Naive thymus-derived CD4-positive, alpha-beta T cell (primary cell): ENCODE results near the gene FAAH2. TPM values are rescaled to one million over a fixed set of nuclear protein-coding genes. Genes with fewer than 3 reads are reported as not detected.
"Not testable (repeated sequence)": the region's sequence is repeated elsewhere in the genome, so short reads cannot be mapped to it uniquely, and the experiment has no call there.

Experiments
- ATAC-seq: fragments of 150-1000 bp; cut with Tn5 transposase; 2 replicates; pipeline ENCODE4 v1.10.0; 2021; ENCODE audit warnings: mild to moderate bottlenecking, moderate library complexity
- CTCF ChIA-PET: fragments of 350-600 bp; sonication (Branson Sonifier 250); formaldehyde crosslinking; loops from one replicate; lab custom pipeline; 2021; ENCODE audit warnings: antibody characterized with exemption; lab: Charles Lee
- POLR2A ChIA-PET: fragments of 350-600 bp; sonication (Branson Sonifier 250); formaldehyde crosslinking; loops from one replicate; lab custom pipeline; 2021; ENCODE audit warnings: antibody characterized with exemption, inconsistent platforms; lab: Charles Lee
- DNase-seq, 9 donors: peaks; one replicate each; pipeline versions ENCODE4 v3.0.0 to v3.0.0-alpha.2; 2020 to 2022; ENCODE audit warnings: mixed read lengths in 1 of 9
- H3K27ac ChIP-seq: one replicate; pipeline ENCODE4 v1.7.0; 2013; ENCODE audit warnings: mild to moderate bottlenecking, low read depth, low read length, moderate library complexity
- H3K27me3 ChIP-seq, 2 donors: one replicate each; pipeline ENCODE4 v1.7.0; 2013; ENCODE audit warnings: low read length in 2 of 2, mild to moderate bottlenecking in 2 of 2, moderate library complexity in 2 of 2; ENCODE audit not compliant: control insufficient read depth in 2 of 2, insufficient read depth in 2 of 2
- H3K36me3 ChIP-seq, 3 experiments: 1 replicate in 2 of 3; 2 replicates in 1 of 3; pipeline ENCODE4 v1.7.0; 2013; ENCODE audit warnings: low read length in 3 of 3, mild to moderate bottlenecking in 3 of 3, moderate library complexity in 1 of 3; ENCODE audit not compliant: insufficient read depth in 3 of 3, control insufficient read depth in 2 of 3
- H3K4me1 ChIP-seq, 2 donors: one replicate each; pipeline ENCODE4 v1.7.0; 2013; ENCODE audit warnings: low read length in 2 of 2, mild to moderate bottlenecking in 2 of 2, moderate library complexity in 1 of 2; ENCODE audit not compliant: control insufficient read depth in 2 of 2, insufficient read depth in 2 of 2
- H3K4me3 ChIP-seq: 2 replicates; pipeline ENCODE4 v1.7.0; 2013; ENCODE audit warnings: mild to moderate bottlenecking, low read length
- H3K9me3 ChIP-seq, 3 experiments: 1 replicate in 2 of 3; 2 replicates in 1 of 3; pipeline ENCODE4 v1.7.0; 2013; ENCODE audit warnings: low read length in 3 of 3; ENCODE audit not compliant: control insufficient read depth in 2 of 3
- H3K27ac Mint-ChIP-seq, 9 donors: one replicate each; pipeline ENCODE4 v1.8.0; 2020 to 2022; ENCODE audit warnings: mixed read lengths in 9 of 9, mild to moderate bottlenecking in 8 of 9, moderate library complexity in 5 of 9, inconsistent platforms in 2 of 9
- H3K27me3 Mint-ChIP-seq, 5 donors: one replicate each; pipeline ENCODE4 v1.8.0; 2021 to 2022; ENCODE audit warnings: mixed read lengths in 5 of 5, mild to moderate bottlenecking in 1 of 5
- H3K36me3 Mint-ChIP-seq, 5 donors: one replicate each; pipeline ENCODE4 v1.8.0; 2020 to 2022; ENCODE audit warnings: mixed read lengths in 5 of 5, mild to moderate bottlenecking in 3 of 5, inconsistent platforms in 1 of 5
- H3K4me1 Mint-ChIP-seq, 7 donors: one replicate each; pipeline ENCODE4 v1.8.0; 2020 to 2022; ENCODE audit warnings: mixed read lengths in 7 of 7, mild to moderate bottlenecking in 3 of 7, inconsistent platforms in 1 of 7
- H3K4me3 Mint-ChIP-seq, 10 donors: one replicate each; pipeline ENCODE4 v1.8.0; 2020 to 2022; ENCODE audit warnings: mild to moderate bottlenecking in 10 of 10, mixed read lengths in 10 of 10, moderate library complexity in 6 of 10, inconsistent platforms in 2 of 10
- H3K9me3 Mint-ChIP-seq, 11 donors: one replicate each; pipeline ENCODE4 v1.8.0; 2020 to 2022; ENCODE audit warnings: mixed read lengths in 11 of 11, mild to moderate bottlenecking in 4 of 11, inconsistent platforms in 1 of 11, moderate library complexity in 1 of 11
- intact Hi-C, 2 donors: fragments of 100-400 bp; cut with micrococcal nuclease; formaldehyde crosslinking; loops; one replicate each; pipeline ENCODE4 v1.15.1; 2023
- polyA plus RNA-seq, 2 donors: library from polyadenylated mRNA; unstranded; fragments of 300-500 nt; fragmentation: Illumina TruSeq; gene quantifications; one replicate each; pipeline ENCODE4 v1.2.3, GENCODE V29; 2021
- total RNA-seq, 6 experiments: library from RNA in 5 of 6; stranded (reverse) in 5 of 6; gene quantifications; 1 replicate in 5 of 6; 2 replicates in 1 of 6; pipeline ENCODE4 v1.2.3 and lab custom pipeline; 2021 to 2026

Gene FAAH2
- total and polyA plus RNA-seq, 7 experiments from 2014 or later: 7.5 to 16.9 (median 12.0) TPM

DNA sequence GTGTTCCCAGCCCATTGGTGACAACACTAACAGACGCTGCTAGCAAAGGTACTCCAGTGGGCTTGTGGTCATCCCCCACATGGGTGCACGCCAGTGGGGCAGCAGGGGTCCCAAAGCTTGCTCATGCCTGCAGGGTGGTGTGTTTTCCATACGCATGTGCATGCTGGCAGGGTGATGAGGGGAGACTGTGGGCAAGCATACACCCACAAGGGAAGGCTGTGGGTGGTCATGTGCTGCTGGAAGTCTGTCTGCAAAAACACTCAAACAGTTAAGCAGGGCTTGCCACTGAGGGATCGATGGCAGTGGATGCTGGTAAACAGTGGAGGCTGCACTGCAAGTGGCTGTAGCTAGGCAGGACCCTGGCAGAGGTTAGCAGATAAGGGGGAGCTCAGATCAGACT is 79.9 kb downstream of the FAAH2 start:
- peaks cover 0 to 51% (median 23%) of the 10 kb centered on the region in 5 donors for H3K36me3 Mint-ChIP-seq
- CTCF ChIA-PET: no interaction called here

DNA sequence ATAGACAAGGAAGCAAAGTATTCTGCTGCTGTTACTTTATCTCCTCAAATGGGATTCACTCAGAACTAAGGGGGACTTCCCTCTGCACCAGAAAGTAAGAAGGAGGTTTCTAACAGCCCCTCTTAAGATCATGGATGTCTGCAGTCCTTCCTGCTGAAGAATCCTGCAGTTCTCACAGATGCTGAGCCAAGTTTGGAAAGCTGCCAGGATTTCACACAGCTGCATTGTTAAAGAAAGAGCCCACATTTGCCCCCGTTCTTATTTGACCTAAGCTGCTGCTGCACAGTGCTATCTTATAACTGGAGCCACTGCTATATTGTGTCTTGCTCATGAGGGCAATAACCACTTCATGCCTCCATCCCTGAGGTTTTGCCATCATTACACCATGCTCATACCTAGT is 81.1 kb downstream of the FAAH2 start:
- DNase-seq (no peak), ATAC-seq (no peak)
- H3K4me1 Mint-ChIP-seq: peaks cover 0 to 12% (median 6%) of the 10 kb centered on the region in 7 donors
- peaks cover 0 to 2% (median 0%) of the 10 kb centered on the region in 3 experiments for H3K36me3 ChIP-seq
- H3K9me3 ChIP-seq: no peaks in the 10 kb centered on the region
- peaks cover 0 to 5% (median 0%) of the 10 kb centered on the region in 11 donors for H3K9me3 Mint-ChIP-seq
- H3K4me1 ChIP-seq: no peaks in the 10 kb centered on the region
- intact Hi-C loops: no loop called here
- no peak overlapping the region for H3K27ac ChIP-seq
- H3K27me3 ChIP-seq: no peaks in the 10 kb centered on the region
- H3K27ac Mint-ChIP-seq: no peak overlapping the region
- ChIA-PET POLR2A (no interaction called here), CTCF (no interaction called here)
- no peak overlapping the region for H3K4me3 ChIP-seq
- H3K27me3 Mint-ChIP-seq: no peaks in the 10 kb centered on the region
- H3K4me3 Mint-ChIP-seq: no peak overlapping the region
- peaks cover 0 to 48% (median 18%) of the 10 kb centered on the region in 5 donors for H3K36me3 Mint-ChIP-seq

More for the DNA sequence above, 79.9 kb downstream of the FAAH2 start:
- ATAC-seq (no peak), DNase-seq (no peak)
- Histone ChIP-seq H3K4me1 (no peaks in the 10 kb centered on the region), H3K4me3 (no peak overlapping the region), H3K36me3 (peaks cover 0 to 2% (median 0%) of the 10 kb centered on the region in 3 experiments), H3K9me3 (no peaks in the 10 kb centered on the region), H3K27ac (no peak overlapping the region), H3K27me3 (no peaks in the 10 kb centered on the region)
- POLR2A ChIA-PET: no interaction called here
- Mint-ChIP-seq H3K4me1 (peaks cover 0 to 12% (median 6%) of the 10 kb centered on the region in 7 donors), H3K4me3 (no peak overlapping the region), H3K27me3 (no peaks in the 10 kb centered on the region), H3K9me3 (peaks cover 0 to 5% (median 0%) of the 10 kb centered on the region in 11 donors), H3K27ac (no peak overlapping the region)
- intact Hi-C loops: no loop called here

DNA sequence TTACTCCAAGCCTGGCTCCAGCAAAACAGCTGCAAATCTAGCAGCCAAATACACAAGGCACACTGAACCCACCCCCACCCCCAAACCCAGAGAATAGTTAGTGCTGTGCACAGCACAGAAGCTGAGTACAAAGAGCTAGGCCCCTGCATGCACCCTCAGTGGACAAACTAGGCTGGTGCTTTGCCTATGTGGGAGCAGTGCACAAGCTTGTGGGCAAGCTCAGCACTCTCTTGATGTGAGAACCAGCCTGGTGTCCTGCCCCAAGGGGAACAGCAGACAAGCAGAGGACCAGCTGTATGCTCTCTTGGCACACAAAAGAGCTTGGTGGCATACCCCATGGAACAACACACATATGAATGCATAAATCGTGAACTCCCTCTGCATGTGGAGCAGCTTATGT is 81.7 kb downstream of the FAAH2 start:
- ATAC-seq (no peak), DNase-seq (no peak)
- no peaks in the 10 kb centered on the region for H3K9me3 ChIP-seq
- H3K4me1 ChIP-seq: no peaks in the 10 kb centered on the region
- H3K36me3 ChIP-seq: peaks cover 0 to 2% (median 0%) of the 10 kb centered on the region in 3 experiments
- Mint-ChIP-seq H3K9me3 (peaks cover 0 to 7% (median 1%) of the 10 kb centered on the region in 11 donors), H3K36me3 (peaks cover 0 to 49% (median 16%) of the 10 kb centered on the region in 5 donors), H3K4me3 (no peak overlapping the region), H3K27me3 (no peaks in the 10 kb centered on the region), H3K27ac (no peak overlapping the region), H3K4me1 (peaks cover 0 to 12% (median 6%) of the 10 kb centered on the region in 7 donors)
- CTCF ChIA-PET: no interaction called here
- H3K4me3 ChIP-seq: no peak overlapping the region
- no peak overlapping the region for H3K27ac ChIP-seq
- POLR2A ChIA-PET: no interaction called here
- no peaks in the 10 kb centered on the region for H3K27me3 ChIP-seq
- intact Hi-C loops: no loop called here

DNA sequence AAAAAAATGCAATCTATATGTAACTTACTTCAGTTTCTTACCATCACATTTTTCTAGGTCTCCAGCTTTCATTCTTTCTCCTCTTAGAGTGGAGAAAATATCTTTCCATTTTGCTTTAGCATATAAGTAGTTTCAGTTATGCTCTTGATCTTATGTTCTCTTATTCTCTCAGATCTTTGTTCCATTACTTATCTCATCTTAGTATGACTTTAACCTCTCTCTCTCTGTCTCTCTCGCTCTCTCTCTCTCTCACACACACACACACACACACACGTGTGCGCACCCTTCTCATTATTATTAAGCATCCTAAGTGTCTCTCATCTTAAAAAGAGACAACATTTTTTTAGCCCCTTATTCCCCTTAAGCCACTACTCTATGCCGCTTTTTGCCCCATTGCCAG is 92.8 kb downstream of the FAAH2 start:
- Histone ChIP-seq H3K9me3 (no peaks in the 10 kb centered on the region), H3K27ac (no peak overlapping the region), H3K4me3 (no peak overlapping the region), H3K4me1 (no peaks in the 10 kb centered on the region), H3K36me3 (no peaks in the 10 kb centered on the region), H3K27me3 (no peaks in the 10 kb centered on the region)
- intact Hi-C loops: no loop called here
- H3K4me1 Mint-ChIP-seq: peaks cover 0 to 6% (median 0%) of the 10 kb centered on the region in 7 donors
- peaks cover 0 to 7% (median 2%) of the 10 kb centered on the region in 11 donors for H3K9me3 Mint-ChIP-seq
- DNase-seq (no peak), ATAC-seq (no peak)
- no peaks in the 10 kb centered on the region for H3K27me3 Mint-ChIP-seq
- H3K27ac Mint-ChIP-seq: no peak overlapping the region
- CTCF ChIA-PET: no interaction called here
- no peak overlapping the region for H3K4me3 Mint-ChIP-seq
- POLR2A ChIA-PET: no interaction called here
- peaks cover 14 to 44% (median 25%) of the 10 kb centered on the region in 5 donors for H3K36me3 Mint-ChIP-seq

DNA sequence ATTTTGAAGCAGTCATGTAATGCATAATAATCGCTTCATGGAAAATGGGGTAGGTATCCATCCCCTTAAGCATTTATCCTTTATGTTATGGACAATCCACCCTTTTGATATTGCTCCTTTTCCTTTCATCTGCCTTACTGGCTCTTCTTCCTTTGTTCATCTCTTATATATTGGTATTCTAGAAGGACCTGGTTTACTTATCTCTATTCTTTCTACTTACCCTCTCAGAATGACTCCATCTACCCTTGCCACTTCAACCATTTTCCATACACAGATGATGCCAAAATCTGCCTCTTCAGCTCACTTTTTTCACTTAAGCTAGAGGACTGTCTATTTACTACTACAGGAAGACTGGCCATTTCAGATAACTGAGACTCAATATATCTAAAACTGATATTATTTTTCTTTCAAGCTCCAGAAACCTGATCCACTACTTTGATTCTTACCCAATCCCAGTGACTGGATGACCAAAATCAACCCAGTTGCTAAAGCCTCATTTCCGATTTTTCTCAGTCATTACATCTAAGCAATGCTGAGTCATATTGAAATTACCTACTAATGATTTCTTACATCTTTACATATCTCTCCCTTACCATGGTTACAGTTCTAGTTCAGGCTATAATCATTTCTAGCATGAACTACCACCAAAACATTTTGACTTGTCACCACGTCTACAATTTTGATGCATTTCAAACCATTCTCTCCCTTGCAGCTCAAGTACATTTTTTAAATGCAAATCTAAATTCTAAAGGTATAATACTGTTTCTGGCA is 93.7 kb downstream of the FAAH2 start:
- ATAC-seq (no peak), DNase-seq (no peak)
- Mint-ChIP-seq H3K4me1 (peaks cover 0 to 6% (median 0%) of the 10 kb centered on the region in 7 donors), H3K36me3 (peaks cover 14 to 42% (median 25%) of the 10 kb centered on the region in 5 donors), H3K27me3 (no peaks in the 10 kb centered on the region), H3K27ac (no peak overlapping the region), H3K4me3 (no peak overlapping the region), H3K9me3 (peaks cover 0 to 7% (median 2%) of the 10 kb centered on the region in 11 donors)
- ChIA-PET CTCF (no interaction called here), POLR2A (no interaction called here)
- H3K27me3 ChIP-seq: no peaks in the 10 kb centered on the region
- H3K27ac ChIP-seq: no peak overlapping the region
- H3K36me3 ChIP-seq: no peaks in the 10 kb centered on the region
- H3K9me3 ChIP-seq: no peaks in the 10 kb centered on the region
- no peaks in the 10 kb centered on the region for H3K4me1 ChIP-seq
- intact Hi-C loops: no loop called here
- no peak overlapping the region for H3K4me3 ChIP-seq

DNA sequence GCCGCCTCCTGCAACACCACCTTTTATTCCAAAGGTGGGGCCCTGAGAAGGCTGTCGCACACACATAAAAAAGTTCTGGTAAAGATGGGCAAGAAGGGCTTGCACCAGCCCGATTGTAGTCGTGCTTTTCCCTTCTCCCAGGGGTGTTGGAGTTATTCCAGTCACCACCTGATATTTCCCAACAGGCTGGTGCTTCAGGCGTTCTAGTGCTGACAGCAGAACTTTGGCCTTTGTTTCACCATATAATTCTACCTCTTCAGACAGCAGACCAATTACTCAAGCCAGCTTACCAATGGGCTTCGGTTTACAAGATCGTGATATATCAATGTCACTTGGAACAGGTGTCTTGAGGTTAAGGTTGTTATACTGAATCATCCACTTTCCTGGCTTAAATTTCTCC is 107.7 kb downstream of the FAAH2 start:
- H3K27ac Mint-ChIP-seq, H3K9me3 ChIP-seq, H3K4me3 ChIP-seq, H3K36me3 ChIP-seq, H3K27me3 ChIP-seq, DNase-seq, H3K27ac ChIP-seq, CTCF ChIA-PET, H3K4me1 Mint-ChIP-seq, intact Hi-C loops, ATAC-seq, POLR2A ChIA-PET, H3K4me3 Mint-ChIP-seq, H3K9me3 Mint-ChIP-seq, H3K27me3 Mint-ChIP-seq, H3K4me1 ChIP-seq: not testable (repeated sequence)
- peaks cover 4 to 60% (median 38%) of the 10 kb centered on the region in 5 donors for H3K36me3 Mint-ChIP-seq

DNA sequence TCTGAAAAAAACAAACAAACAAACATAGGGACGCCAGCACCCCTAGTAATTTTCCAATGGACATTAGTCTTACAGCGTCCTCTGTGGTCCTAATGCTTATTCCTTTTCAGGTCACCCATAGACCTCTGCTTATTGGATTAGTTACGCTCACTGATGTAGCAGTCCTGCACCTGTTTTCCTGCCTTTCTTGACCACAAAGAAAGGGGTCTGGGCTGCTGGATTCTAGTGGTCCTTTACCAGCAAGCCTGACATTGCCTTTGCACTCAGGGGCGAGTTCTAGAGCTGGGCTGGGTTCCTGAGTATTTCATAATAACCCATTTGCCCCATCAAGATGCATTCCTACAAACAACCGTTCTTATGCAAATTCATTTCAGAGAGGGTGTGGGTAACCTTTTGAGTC is 116.7 kb downstream of the FAAH2 start:
- H3K27ac ChIP-seq, ATAC-seq, H3K4me3 ChIP-seq, CTCF ChIA-PET, H3K4me3 Mint-ChIP-seq, H3K27me3 ChIP-seq, H3K27ac Mint-ChIP-seq, H3K4me1 ChIP-seq, H3K36me3 ChIP-seq, POLR2A ChIA-PET, intact Hi-C loops, H3K27me3 Mint-ChIP-seq, H3K4me1 Mint-ChIP-seq, DNase-seq: not testable (repeated sequence)
- peaks cover 0 to 15% (median 0%) of the 10 kb centered on the region in 3 experiments for H3K9me3 ChIP-seq
- Mint-ChIP-seq H3K36me3 (peaks cover 8 to 39% (median 22%) of the 10 kb centered on the region in 5 donors), H3K9me3 (peaks cover 0 to 35% (median 14%) of the 10 kb centered on the region in 11 donors)
